ENCODE measurements around the gene CACNA1I. TPM values are rescaled to one million over a fixed set of nuclear protein-coding genes. Genes with fewer than 3 reads are reported as not detected.

Gene CACNA1I
- total and polyA plus RNA-seq, 2 donors (not counting 3 experiments of a cell fraction or from before 2014, with no cell fraction given) = not detected

DNA sequence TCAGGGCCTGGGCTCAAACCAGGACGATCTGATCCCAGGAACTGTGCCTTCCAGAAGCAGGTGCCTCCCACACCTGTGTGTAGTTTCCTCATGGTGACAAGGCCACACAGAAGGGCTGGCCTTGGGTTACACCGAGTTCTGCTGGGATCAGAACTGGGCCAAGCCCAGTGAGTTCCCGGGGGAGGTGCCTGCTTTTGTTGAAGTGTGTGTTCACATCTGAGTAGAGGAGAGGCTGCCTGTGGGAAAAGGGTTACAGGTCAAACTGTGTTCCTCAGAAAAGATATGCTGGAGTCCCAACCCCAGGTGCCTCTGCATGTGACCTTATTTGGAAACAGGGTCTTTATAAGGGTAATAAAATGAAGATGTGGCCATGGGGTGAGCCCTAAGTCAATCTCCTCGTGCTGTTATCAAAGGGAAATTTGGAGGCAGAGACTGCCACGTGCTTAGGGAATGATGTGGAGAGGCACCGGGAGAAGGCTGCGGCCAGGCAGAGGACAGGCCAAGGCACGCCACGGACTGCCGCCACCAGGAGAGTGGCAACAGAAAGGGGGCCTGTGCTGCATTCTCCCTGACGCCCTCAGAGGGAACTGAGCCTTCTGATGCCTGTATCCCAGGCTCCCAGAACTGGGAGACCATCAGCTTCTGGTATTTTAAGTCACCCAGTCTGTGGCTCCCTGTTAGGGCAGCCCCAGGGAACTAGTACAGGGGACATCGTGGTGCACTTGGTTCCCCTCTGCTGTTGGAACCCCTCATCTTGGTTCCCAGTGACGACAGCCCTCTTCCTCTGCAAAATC is 158.8 kb downstream of the CACNA1I start:
- Histone ChIP-seq H3K4me1 (ENCODE audit: control insufficient read depth, extremely low read depth, insufficient read depth, low read length) (no peaks in the 10 kb centered on the region), H3K27ac (ENCODE audit: insufficient read depth, low read depth, low read length) (no peak overlapping the region), H3K4me2 (ENCODE audit: insufficient read depth, low read length) (no peak overlapping the region), H2AFZ (ENCODE audit: low read depth, low read length) (no peak overlapping the region), H3K36me3 (ENCODE audit: control insufficient read depth in 2 of 2, extremely low read depth in 1 of 2, insufficient read depth in 2 of 2, low read length in 2 of 2) (no peaks in the 10 kb centered on the region), H3K9me1 (replicated peaks; ENCODE audit: control insufficient read depth, extremely low read depth, insufficient read depth, low read length) (no peaks in the 10 kb centered on the region), H3K9me3 (replicated peaks; ENCODE audit: control insufficient read depth, insufficient read depth, low read length) (no peaks in the 10 kb centered on the region), H3K27me3 (ENCODE audit: control insufficient read depth in 2 of 2, insufficient read depth in 2 of 2, low read length in 2 of 2) (no peaks in the 10 kb centered on the region), H3K4me3 (replicated peaks in 1 of 3; ENCODE audit: insufficient read depth in 1 of 3, low read depth in 1 of 3, low read length in 3 of 3) (no peak overlapping the region), H3K79me2 (ENCODE audit: control insufficient read depth, insufficient read depth, low read length) (no peaks in the 10 kb centered on the region), H3K9ac (replicated peaks; ENCODE audit: extremely low read depth, insufficient read depth, low read length) (no peak overlapping the region), H4K20me1 (replicated peaks; ENCODE audit: control insufficient read depth, extremely low read depth, insufficient read depth, low read length) (no peaks in the 10 kb centered on the region)
- intact Hi-C loops (cut with micrococcal nuclease) (no loop called here), dilution Hi-C loops (cut with MboI; ENCODE audit: extremely low pct_ligation_motif_present, low sequenced_read_pairs) (no loop called here)
- FAIRE-seq (no peak), DNase-seq (ENCODE audit: low read depth, low spot score) (no peak)
- POLR2A ChIA-PET = no interaction called here
- BruUV-seq (replicated peaks) = no TSS peak
- CTCF ChIA-PET = no interaction called here
- TF ChIP-seq JUN (IDR thresholded peaks at IDR 0.05; ENCODE audit: borderline replicate concordance, insufficient read depth, insufficient read length, low read depth) = no peak
- no peak for TF ChIP-seq POLR2AphosphoS5 (IDR thresholded peaks at IDR 0.05; ENCODE audit: insufficient read depth, low read depth, low read length)
- no peak for TF ChIP-seq MYC (IDR thresholded peaks at IDR 0.05; ENCODE audit: low read depth, low read length)
- TF ChIP-seq, protein P1, sequence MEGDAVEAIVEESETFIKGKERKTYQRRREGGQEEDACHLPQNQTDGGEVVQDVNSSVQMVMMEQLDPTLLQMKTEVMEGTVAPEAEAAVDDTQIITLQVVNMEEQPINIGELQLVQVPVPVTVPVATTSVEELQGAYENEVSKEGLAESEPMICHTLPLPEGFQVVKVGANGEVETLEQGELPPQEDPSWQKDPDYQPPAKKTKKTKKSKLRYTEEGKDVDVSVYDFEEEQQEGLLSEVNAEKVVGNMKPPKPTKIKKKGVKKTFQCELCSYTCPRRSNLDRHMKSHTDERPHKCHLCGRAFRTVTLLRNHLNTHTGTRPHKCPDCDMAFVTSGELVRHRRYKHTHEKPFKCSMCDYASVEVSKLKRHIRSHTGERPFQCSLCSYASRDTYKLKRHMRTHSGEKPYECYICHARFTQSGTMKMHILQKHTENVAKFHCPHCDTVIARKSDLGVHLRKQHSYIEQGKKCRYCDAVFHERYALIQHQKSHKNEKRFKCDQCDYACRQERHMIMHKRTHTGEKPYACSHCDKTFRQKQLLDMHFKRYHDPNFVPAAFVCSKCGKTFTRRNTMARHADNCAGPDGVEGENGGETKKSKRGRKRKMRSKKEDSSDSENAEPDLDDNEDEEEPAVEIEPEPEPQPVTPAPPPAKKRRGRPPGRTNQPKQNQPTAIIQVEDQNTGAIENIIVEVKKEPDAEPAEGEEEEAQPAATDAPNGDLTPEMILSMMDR (IDR thresholded peaks at IDR 0.05; ENCODE audit: extremely low read depth in 1 of 2, insufficient read depth in 1 of 2, low read depth in 1 of 2, low read length in 2 of 2) = no peak
- TF ChIP-seq POLR2A (IDR thresholded peaks at IDR 0.05; ENCODE audit: low read depth, low read length) = no peak
- no peak for TF ChIP-seq GATA2 (IDR thresholded peaks at IDR 0.05; ENCODE audit: insufficient read depth, insufficient read length, low read depth, low read length)
- TF ChIP-seq, protein P2, sequence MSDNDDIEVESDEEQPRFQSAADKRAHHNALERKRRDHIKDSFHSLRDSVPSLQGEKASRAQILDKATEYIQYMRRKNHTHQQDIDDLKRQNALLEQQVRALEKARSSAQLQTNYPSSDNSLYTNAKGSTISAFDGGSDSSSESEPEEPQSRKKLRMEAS (IDR thresholded peaks at IDR 0.05; ENCODE audit: insufficient read depth, insufficient read length) = no peak
- TF ChIP-seq FOS (IDR thresholded peaks at IDR 0.05; ENCODE audit: borderline replicate concordance, insufficient read depth, low read length) = no peak
